Activated B cell treated with CpG ODN at 0.5 μM for 24 hours (primary cell): ENCODE data around the gene CADPS. TPM values are rescaled to one million over a fixed set of nuclear protein-coding genes. Genes with fewer than 3 reads are reported as not detected.

ENCODE experiments used
- ATAC-seq: fragments of 200-7000 bp; cut with Tn5 transposase; one replicate; pipeline ENCODE4 v1.10.0; 2021; ENCODE audit warnings: low read depth, mild to moderate bottlenecking, moderate library complexity
- CTCF ChIA-PET: fragments of 350-600 bp; sonication (Branson Sonifier 250); formaldehyde crosslinking; loops from one replicate; lab custom pipeline; 2021; ENCODE audit warnings: antibody characterized with exemption; lab: Charles Lee
- POLR2A ChIA-PET: fragments of 350-600 bp; sonication (Branson Sonifier 250); formaldehyde crosslinking; loops from one replicate; lab custom pipeline; 2021; ENCODE audit warnings: antibody characterized with exemption; lab: Charles Lee
- DNase-seq: peaks from one replicate; pipeline ENCODE4 v3.0.0; 2022
- H3K27ac Mint-ChIP-seq: one replicate; pipeline ENCODE4 v1.8.0; 2020; ENCODE audit warnings: mixed read lengths
- H3K27me3 Mint-ChIP-seq: one replicate; pipeline ENCODE4 v1.8.0; 2021; ENCODE audit warnings: mixed read lengths
- H3K36me3 Mint-ChIP-seq: one replicate; pipeline ENCODE4 v1.8.0; 2021; ENCODE audit warnings: low read depth, mixed read lengths
- H3K4me1 Mint-ChIP-seq: one replicate; pipeline ENCODE4 v1.8.0; 2021; ENCODE audit warnings: mixed read lengths
- H3K4me3 Mint-ChIP-seq: one replicate; pipeline ENCODE4 v1.8.0; 2020; ENCODE audit warnings: mild to moderate bottlenecking, mixed read lengths
- H3K9me3 Mint-ChIP-seq: one replicate; pipeline ENCODE4 v1.8.0; 2020; ENCODE audit warnings: mixed read lengths
- intact Hi-C: fragments of 100-400 bp; cut with micrococcal nuclease; formaldehyde crosslinking; loops from one replicate; pipeline ENCODE4 v1.15.1; 2024
- total RNA-seq: library from RNA; stranded (reverse); gene quantifications from 2 replicates; pipeline ENCODE4 v1.2.3, GENCODE V29; 2022
- TF ChIP-seq, protein P1 (sequence below): fragments of 200-600 bp; IDR thresholded peaks from one replicate; pipeline ENCODE4 v1.8.0; 2022; ENCODE audit warnings: antibody characterized with exemption, mild to moderate bottlenecking

CADPS gene
- total RNA-seq, result 0.05 TPM in 1 of 2 replicates, not detected in the other

DNA sequence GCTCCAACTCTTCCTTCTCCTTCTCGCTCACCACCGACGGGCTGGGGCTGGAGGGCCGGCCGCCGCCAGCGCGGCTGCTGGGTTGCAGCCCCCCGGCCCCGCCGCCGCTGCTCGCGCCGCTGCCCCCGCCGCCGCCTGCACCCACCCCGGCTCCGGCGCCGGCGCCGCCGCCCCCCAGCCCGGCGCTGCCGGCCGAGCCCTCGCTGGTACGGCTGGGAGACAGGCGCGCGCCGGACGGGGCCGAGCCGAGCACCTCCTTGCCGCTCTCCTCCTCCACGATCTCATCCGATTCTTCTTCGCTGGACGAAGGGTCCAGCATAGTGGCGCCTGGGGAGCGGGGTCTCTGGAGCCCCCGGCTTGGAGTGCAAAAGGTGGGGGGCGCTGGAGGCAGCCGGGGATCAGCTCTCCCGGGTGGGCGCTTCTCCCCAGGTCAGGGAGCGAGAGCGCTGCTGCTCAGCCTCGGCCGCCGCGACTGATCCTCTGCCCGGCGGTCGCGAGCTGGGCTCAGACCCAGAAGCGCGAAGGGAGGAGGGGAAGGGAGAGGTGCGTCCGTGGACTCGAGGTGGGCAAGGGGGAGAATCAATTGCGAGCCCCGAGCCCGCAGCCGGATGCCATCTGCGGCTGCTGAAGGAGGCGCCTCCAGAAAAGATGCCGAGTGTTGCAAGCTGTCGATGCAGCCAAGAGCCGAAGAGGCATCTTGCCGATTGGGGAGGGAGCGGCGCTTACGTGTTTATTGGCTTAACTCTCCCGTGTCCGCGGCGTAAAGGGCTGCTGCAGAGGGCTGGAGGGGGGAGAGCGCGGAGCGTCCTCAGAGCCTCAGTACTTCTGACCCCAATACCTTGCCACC lies at the start of gene CADPS:
TSS of gene CADPS (minus strand) at position 706 of the 847 bp plus-strand sequence. CDS start at position 319, 387 bp downstream.
- CTCF ChIA-PET, result no interaction called here
- intact Hi-C loops, result loop anchor here (5.0 kb wide), 1 partner anchor 317 kb away; no protein-coding TSS in a partner anchor
- Mint-ChIP-seq H3K27ac (no peak within 1 kb of the TSS), H3K36me3 (no peaks in the 10 kb centered on the region), H3K9me3 (peaks cover under 1% of the 10 kb centered on the region), H3K27me3 (peaks cover 43% of the 10 kb centered on the region), H3K4me3 (peak within 1 kb of the TSS; percentile 58), H3K4me1 (peaks cover 2% of the 10 kb centered on the region)
- no peak for ATAC-seq
- POLR2A ChIA-PET, result no interaction called here
- no peak for DNase-seq
- TF ChIP-seq, protein P1, sequence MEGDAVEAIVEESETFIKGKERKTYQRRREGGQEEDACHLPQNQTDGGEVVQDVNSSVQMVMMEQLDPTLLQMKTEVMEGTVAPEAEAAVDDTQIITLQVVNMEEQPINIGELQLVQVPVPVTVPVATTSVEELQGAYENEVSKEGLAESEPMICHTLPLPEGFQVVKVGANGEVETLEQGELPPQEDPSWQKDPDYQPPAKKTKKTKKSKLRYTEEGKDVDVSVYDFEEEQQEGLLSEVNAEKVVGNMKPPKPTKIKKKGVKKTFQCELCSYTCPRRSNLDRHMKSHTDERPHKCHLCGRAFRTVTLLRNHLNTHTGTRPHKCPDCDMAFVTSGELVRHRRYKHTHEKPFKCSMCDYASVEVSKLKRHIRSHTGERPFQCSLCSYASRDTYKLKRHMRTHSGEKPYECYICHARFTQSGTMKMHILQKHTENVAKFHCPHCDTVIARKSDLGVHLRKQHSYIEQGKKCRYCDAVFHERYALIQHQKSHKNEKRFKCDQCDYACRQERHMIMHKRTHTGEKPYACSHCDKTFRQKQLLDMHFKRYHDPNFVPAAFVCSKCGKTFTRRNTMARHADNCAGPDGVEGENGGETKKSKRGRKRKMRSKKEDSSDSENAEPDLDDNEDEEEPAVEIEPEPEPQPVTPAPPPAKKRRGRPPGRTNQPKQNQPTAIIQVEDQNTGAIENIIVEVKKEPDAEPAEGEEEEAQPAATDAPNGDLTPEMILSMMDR, result no peak

DNA sequence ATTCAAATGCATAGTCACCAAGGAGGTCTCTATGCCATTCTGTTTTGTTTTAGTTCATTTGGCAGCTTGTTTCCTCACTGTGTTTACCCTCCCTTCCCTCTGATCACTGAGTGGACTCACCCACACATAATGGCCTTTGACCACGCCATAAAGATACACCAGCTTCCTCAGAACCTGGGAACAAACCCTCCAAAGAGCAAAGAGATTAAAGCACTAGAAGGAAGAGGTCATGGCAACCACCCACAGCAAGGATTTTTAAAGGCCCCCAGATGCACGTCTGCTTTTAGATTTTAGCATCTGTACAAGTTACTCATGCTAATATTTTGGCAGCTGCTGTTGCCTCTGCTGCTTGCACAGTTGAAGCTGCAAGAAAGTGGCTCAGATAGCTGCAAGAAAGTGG lies 47.9 kb upstream of the CADPS start:
- no peak overlapping the region for H3K4me3 Mint-ChIP-seq
- DNase-seq (no peak), ATAC-seq (no peak)
- no peak overlapping the region for H3K27ac Mint-ChIP-seq
- CTCF ChIA-PET, result no interaction called here
- H3K9me3 Mint-ChIP-seq, result no peaks in the 10 kb centered on the region
- H3K4me1 Mint-ChIP-seq, result no peaks in the 10 kb centered on the region
- H3K27me3 Mint-ChIP-seq, result no peaks in the 10 kb centered on the region
- POLR2A ChIA-PET, result no interaction called here
- TF ChIP-seq, protein P1, result no peak
- no peaks in the 10 kb centered on the region for H3K36me3 Mint-ChIP-seq
- intact Hi-C loops, result no loop called here

DNA sequence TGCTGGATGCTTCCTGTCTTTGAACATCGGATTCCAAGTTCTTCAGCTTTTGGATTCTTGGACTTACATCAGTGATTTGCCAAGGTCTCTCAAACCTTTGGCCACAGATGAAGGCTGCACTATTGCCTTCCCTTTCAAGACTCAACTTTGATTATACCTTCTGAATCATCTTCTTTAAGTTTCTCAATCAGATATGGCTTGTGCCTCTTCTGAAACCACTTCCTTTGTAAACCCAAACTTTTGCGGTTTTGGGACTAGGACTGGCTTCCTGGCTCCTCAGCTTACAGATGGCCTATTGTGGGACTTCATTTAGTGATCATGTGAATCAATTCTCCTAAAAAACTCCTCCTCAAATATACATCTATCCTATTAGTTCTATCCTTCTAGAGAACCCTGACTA lies 47.1 kb upstream of the CADPS start:
- ChIA-PET POLR2A (no interaction called here), CTCF (no interaction called here)
- TF ChIP-seq, protein P1, result no peak
- Mint-ChIP-seq H3K27ac (no peak overlapping the region), H3K36me3 (no peaks in the 10 kb centered on the region), H3K9me3 (no peaks in the 10 kb centered on the region), H3K4me1 (no peaks in the 10 kb centered on the region), H3K4me3 (no peak overlapping the region), H3K27me3 (no peaks in the 10 kb centered on the region)
- no peak for ATAC-seq
- no peak for DNase-seq
- intact Hi-C loops, result no loop called here

DNA sequence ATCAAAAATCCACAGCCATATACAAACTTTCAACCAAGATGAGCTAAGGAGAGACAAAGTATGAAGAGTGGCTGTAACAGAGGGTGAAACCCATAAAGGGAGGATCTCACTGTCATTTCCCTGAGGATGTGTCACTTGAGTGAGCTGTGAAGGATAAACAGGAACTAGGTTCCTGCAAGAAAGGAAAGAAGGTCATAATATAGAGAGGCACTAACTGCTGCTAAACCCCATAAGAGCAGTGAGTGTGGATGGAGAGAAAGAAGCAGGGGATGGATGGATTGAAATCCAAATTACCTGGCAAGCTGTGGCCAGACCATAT lies 45.2 kb upstream of the CADPS start:
- no peak for DNase-seq
- TF ChIP-seq, protein P1, result no peak
- POLR2A ChIA-PET, result interaction anchor here (0.6 kb wide), 1 partner anchor 1120 kb away, joined by 3 read pairs; no protein-coding TSS in a partner anchor
- Mint-ChIP-seq H3K9me3 (no peaks in the 10 kb centered on the region), H3K27me3 (no peaks in the 10 kb centered on the region), H3K27ac (no peak overlapping the region), H3K36me3 (no peaks in the 10 kb centered on the region), H3K4me3 (no peak overlapping the region), H3K4me1 (no peaks in the 10 kb centered on the region)
- intact Hi-C loops, result no loop called here
- CTCF ChIA-PET, result no interaction called here
- no peak for ATAC-seq

DNA sequence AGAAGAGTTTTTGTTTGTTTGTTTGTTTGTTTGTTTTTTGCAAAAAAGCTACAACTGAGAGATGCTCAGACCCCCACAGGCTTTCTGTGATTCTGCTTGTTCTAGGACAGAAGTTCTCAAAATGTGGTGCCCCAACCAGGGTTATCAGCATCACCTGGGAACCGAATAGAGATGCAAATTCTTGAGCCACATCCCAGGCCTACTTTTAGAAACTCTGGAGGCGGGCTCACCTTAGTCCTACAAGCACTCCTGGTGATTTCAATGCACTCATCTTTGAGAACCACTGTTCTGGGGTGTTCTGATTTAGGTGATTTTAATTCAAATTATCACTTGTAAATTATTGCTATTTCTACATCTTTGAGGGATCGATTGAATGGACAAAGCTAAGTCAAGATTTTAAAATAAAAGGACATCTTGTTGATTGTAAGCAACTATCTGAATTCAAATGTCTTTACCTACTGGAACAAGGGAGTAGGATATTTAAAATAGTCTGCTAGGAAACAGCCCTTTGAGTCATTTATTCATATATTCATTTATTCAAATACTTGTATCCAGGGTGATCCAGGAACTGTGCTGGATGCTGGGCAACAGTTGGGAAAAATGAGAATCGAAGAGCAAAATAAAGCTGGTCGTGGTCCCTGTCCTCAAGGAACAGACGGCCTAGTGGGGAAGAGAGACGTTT lies 44.7 kb upstream of the CADPS start:
- H3K36me3 Mint-ChIP-seq, result no peaks in the 10 kb centered on the region
- H3K4me1 Mint-ChIP-seq, result no peaks in the 10 kb centered on the region
- POLR2A ChIA-PET, result no interaction called here
- H3K27me3 Mint-ChIP-seq, result no peaks in the 10 kb centered on the region
- H3K9me3 Mint-ChIP-seq, result no peaks in the 10 kb centered on the region
- ATAC-seq (no peak), DNase-seq (no peak)
- CTCF ChIA-PET, result no interaction called here
- no peak overlapping the region for H3K27ac Mint-ChIP-seq
- no peak overlapping the region for H3K4me3 Mint-ChIP-seq
- intact Hi-C loops, result no loop called here
- TF ChIP-seq, protein P1, result no peak
